ENCODE measurements around the gene SORCS1.

The SORCS1 gene

GRCh38 chr10:106757521-106757920, 407.0 kb downstream of the SORCS1 start:
- no peaks in the 10 kb centered on the region for H3K4me1 Mint-ChIP-seq (ENCODE audit: low read depth in 2 of 2)
- H3K36me3 Mint-ChIP-seq (ENCODE audit: insufficient read depth), result no peaks in the 10 kb centered on the region
- no peak overlapping the region for H3K27ac Mint-ChIP-seq
- no peak for DNase-seq
- no peak overlapping the region for H3K4me3 Mint-ChIP-seq
- peaks cover 0 to 7% of the 10 kb centered on the region in 2 donors for H3K9me3 Mint-ChIP-seq
- no peaks in the 10 kb centered on the region for H3K27me3 Mint-ChIP-seq
- ATAC-seq (replicated peaks), result no peak

DNA sequence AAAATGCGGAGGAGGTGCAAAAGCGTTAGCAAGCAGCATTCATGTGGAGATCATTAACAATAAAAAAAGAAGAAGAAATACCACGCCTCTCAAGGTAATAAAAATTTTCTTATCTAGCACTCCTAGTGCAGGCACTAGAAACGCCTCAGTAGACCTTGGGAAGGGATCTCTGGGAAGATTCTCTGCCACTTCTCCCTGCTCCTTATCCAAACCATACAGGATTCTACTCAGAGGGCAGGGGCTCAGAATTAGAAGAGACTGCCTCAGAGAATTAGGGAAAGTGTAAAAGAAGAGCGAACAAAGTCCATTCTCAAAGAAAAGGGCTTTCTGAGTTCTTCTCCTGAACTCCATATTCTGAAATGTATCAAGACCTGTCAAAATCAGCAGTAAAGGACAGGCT, 413.4 kb downstream of the SORCS1 start:
- Mint-ChIP-seq H3K4me1 (ENCODE audit: low read depth in 2 of 2) (no peaks in the 10 kb centered on the region), H3K27me3 (no peaks in the 10 kb centered on the region), H3K27ac (no peak overlapping the region), H3K36me3 (ENCODE audit: insufficient read depth) (no peaks in the 10 kb centered on the region), H3K4me3 (no peak overlapping the region), H3K9me3 (peaks cover 10 to 17% of the 10 kb centered on the region in 2 donors)
- no peak for DNase-seq
- no peak for ATAC-seq (replicated peaks)

DNA sequence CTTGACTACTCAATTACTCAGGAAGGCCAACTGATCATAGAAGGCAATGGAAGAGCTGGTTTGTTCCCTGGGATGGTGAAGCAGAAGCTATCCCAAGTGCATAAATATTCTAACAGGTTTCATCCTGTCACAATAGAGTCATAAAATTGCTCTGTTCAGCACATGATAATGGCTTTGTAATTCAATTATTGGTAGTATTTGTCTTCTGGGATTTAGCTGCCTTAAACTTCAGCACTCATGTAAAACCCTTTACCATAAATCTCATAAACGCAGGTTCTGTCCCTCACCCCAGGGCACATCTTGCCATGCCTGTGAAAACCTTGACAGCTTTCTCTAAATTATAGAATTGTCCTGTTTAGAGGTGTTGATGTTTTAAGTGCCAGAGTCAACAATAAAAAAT, 417.6 kb downstream of the SORCS1 start:
- ATAC-seq (replicated peaks) (no peak), DNase-seq (no peak)
- peaks cover 5 to 17% of the 10 kb centered on the region in 2 donors for H3K9me3 Mint-ChIP-seq
- H3K27me3 Mint-ChIP-seq, result no peaks in the 10 kb centered on the region
- no peaks in the 10 kb centered on the region for H3K36me3 Mint-ChIP-seq (ENCODE audit: insufficient read depth)
- no peak overlapping the region for H3K4me3 Mint-ChIP-seq
- no peaks in the 10 kb centered on the region for H3K4me1 Mint-ChIP-seq (ENCODE audit: low read depth in 2 of 2)
- no peak overlapping the region for H3K27ac Mint-ChIP-seq

- ATAC-seq (replicated peaks) (no peak), DNase-seq (no peak)
- Mint-ChIP-seq H3K9me3 (peaks cover 0 to 17% of the 10 kb centered on the region in 2 donors), H3K4me1 (ENCODE audit: low read depth in 2 of 2) (no peaks in the 10 kb centered on the region), H3K27me3 (no peaks in the 10 kb centered on the region), H3K4me3 (no peak overlapping the region), H3K36me3 (ENCODE audit: insufficient read depth) (no peaks in the 10 kb centered on the region), H3K27ac (no peak overlapping the region)
Observed at GRCh38 chr10:106741006-106741530, 423.4 kb downstream of the SORCS1 start.

- Mint-ChIP-seq H3K27me3 (no peaks in the 10 kb centered on the region), H3K36me3 (ENCODE audit: insufficient read depth) (no peaks in the 10 kb centered on the region)
- no peak for ATAC-seq (replicated peaks)
Observed at GRCh38 chr10:106740071-106740470, 424.4 kb downstream of the SORCS1 start.

GRCh38 chr10:106734220-106734619, 430.3 kb downstream of the SORCS1 start:
- no peaks in the 10 kb centered on the region for H3K36me3 Mint-ChIP-seq (ENCODE audit: insufficient read depth)

More at GRCh38 chr10:106740071-106740470, 424.4 kb downstream of the SORCS1 start:
- peaks cover 0 to 17% of the 10 kb centered on the region in 2 donors for H3K9me3 Mint-ChIP-seq
- no peak for DNase-seq
- no peak overlapping the region for H3K27ac Mint-ChIP-seq
- H3K4me1 Mint-ChIP-seq (ENCODE audit: low read depth in 2 of 2), result no peaks in the 10 kb centered on the region
- no peak overlapping the region for H3K4me3 Mint-ChIP-seq

GRCh38 chr10:106728232-106728631, 436.3 kb downstream of the SORCS1 start:
- Mint-ChIP-seq H3K36me3 (ENCODE audit: insufficient read depth) (no peaks in the 10 kb centered on the region), H3K27ac (no peak overlapping the region), H3K27me3 (no peaks in the 10 kb centered on the region), H3K4me3 (no peak overlapping the region), H3K9me3 (peaks cover 8 to 13% of the 10 kb centered on the region in 2 donors), H3K4me1 (ENCODE audit: low read depth in 2 of 2) (no peaks in the 10 kb centered on the region)
- ATAC-seq (replicated peaks) (no peak), DNase-seq (no peak)

More at GRCh38 chr10:106734220-106734619, 430.3 kb downstream of the SORCS1 start:
- ATAC-seq (replicated peaks), result no peak
- H3K27me3 Mint-ChIP-seq, result no peaks in the 10 kb centered on the region
- H3K9me3 Mint-ChIP-seq, result peaks cover 6 to 17% of the 10 kb centered on the region in 2 donors
- H3K27ac Mint-ChIP-seq, result no peak overlapping the region
- H3K4me1 Mint-ChIP-seq (ENCODE audit: low read depth in 2 of 2), result no peaks in the 10 kb centered on the region
- H3K4me3 Mint-ChIP-seq, result no peak overlapping the region
- DNase-seq, result no peak

DNA sequence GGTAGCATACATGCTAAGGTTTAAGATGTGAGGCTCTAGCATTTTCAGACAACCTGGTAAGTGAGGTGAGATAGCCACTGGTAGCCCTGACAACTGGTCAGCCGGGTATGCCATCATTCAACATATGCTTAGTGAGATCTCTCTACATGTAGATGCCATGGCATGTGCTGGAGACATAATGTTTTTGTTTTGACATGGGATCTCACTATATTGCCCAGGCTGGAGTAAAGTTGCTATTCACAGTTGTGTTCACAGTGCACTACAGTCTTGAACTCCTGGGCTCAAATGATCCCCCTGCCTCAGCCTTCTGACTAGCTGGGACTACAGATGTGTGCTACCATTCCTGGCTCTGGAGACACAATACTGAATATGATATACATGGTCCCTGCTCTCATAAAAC, 437.3 kb downstream of the SORCS1 start:
- no peak overlapping the region for H3K27ac Mint-ChIP-seq
- no peak overlapping the region for H3K4me3 Mint-ChIP-seq
- no peaks in the 10 kb centered on the region for H3K27me3 Mint-ChIP-seq
- ATAC-seq (replicated peaks) (no peak), DNase-seq (no peak)
- H3K36me3 Mint-ChIP-seq (ENCODE audit: insufficient read depth), result no peaks in the 10 kb centered on the region
- H3K4me1 Mint-ChIP-seq (ENCODE audit: low read depth in 2 of 2), result no peaks in the 10 kb centered on the region
- H3K9me3 Mint-ChIP-seq, result peaks cover 8 to 13% of the 10 kb centered on the region in 2 donors

DNA sequence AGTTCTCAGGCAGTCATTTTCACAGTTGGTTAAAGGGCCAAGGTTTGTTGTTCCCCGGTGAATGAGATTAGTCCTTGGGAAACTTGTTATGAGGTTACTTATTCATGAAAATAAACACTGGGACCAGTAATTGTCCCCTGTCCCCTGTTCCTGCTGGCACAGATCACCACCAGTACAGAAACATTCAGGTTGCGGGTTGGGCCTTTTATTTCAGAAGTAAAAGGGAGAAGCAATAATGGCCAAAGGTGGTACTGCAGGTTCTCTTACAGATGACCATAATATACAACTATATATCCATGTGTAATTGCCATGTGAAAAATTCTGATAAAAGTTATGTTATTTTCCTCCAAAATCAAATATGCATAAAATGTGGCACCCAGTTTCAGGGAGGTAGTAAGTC, 442.0 kb downstream of the SORCS1 start:
- no peak for ATAC-seq (replicated peaks)
- peaks cover 0 to 14% of the 10 kb centered on the region in 2 donors for H3K9me3 Mint-ChIP-seq
- H3K27me3 Mint-ChIP-seq, result no peaks in the 10 kb centered on the region
- H3K4me1 Mint-ChIP-seq (ENCODE audit: low read depth in 2 of 2), result no peaks in the 10 kb centered on the region
- H3K27ac Mint-ChIP-seq, result no peak overlapping the region
- DNase-seq, result no peak
- no peak overlapping the region for H3K4me3 Mint-ChIP-seq
- H3K36me3 Mint-ChIP-seq (ENCODE audit: insufficient read depth), result no peaks in the 10 kb centered on the region

GRCh38 chr10:106720683-106721082, 443.8 kb downstream of the SORCS1 start:
- ATAC-seq (replicated peaks) (no peak), DNase-seq (no peak)
- no peaks in the 10 kb centered on the region for H3K4me1 Mint-ChIP-seq (ENCODE audit: low read depth in 2 of 2)
- H3K36me3 Mint-ChIP-seq (ENCODE audit: insufficient read depth), result peaks cover 1% of the 10 kb centered on the region
- no peaks in the 10 kb centered on the region for H3K27me3 Mint-ChIP-seq
- H3K27ac Mint-ChIP-seq, result no peak overlapping the region
- no peak overlapping the region for H3K4me3 Mint-ChIP-seq
- H3K9me3 Mint-ChIP-seq, result peaks cover 0 to 17% of the 10 kb centered on the region in 2 donors

GRCh38 chr10:106716381-106716780, 448.1 kb downstream of the SORCS1 start:
- no peak overlapping the region for H3K4me3 Mint-ChIP-seq
- DNase-seq (no peak), ATAC-seq (replicated peaks) (no peak)
- H3K27me3 Mint-ChIP-seq, result no peaks in the 10 kb centered on the region
- H3K27ac Mint-ChIP-seq, result no peak overlapping the region
- H3K9me3 Mint-ChIP-seq, result peaks cover 0 to 23% of the 10 kb centered on the region in 2 donors
- no peaks in the 10 kb centered on the region for H3K4me1 Mint-ChIP-seq (ENCODE audit: low read depth in 2 of 2)
- peaks cover 3% of the 10 kb centered on the region for H3K36me3 Mint-ChIP-seq (ENCODE audit: insufficient read depth)

DNA sequence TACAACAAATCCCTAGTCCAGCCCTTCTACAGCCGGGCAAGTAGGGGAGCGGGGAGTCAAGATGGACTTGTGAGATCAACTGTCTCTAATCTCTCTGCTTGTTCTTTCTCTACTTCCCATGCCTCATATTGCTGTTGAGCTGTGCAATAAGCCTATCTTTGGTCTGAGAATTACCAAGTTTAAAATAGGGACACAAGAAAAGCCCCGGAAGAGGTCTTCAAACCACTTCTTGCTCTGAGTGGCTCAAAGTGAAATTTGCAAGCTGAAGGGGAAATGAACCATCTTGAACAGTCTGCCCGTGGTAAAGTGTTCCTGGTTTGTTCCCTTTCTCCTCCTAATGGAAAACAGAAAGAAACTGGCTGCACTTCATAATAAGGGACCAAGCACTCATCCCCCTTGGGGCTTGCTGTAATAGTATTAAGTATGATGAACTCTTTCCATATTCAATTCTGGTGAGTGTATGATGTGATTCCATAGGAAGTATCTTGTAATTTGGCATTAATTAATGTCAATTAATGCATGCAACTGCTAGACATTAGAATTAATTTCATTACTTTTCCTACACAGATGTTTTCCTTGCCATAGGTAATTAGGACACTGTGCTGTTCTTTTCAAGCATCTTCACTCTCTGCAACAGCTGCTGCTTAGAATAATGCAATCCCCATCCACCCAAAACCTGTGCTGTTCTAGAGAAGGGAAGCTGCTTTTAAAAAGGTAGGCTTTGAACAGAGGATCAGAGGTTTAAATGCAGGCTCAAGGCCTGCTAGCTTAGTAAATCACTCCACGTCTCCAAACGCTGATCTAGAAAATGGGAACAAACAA, 449.6 kb downstream of the SORCS1 start:
- Mint-ChIP-seq H3K27me3 (no peaks in the 10 kb centered on the region), H3K9me3 (peaks cover 0 to 18% of the 10 kb centered on the region in 2 donors), H3K27ac (no peak overlapping the region), H3K4me3 (no peak overlapping the region), H3K4me1 (ENCODE audit: low read depth in 2 of 2) (no peaks in the 10 kb centered on the region), H3K36me3 (ENCODE audit: insufficient read depth) (peaks cover 3% of the 10 kb centered on the region)
- no peak for ATAC-seq (replicated peaks)
- no peak for DNase-seq

- ATAC-seq (replicated peaks) (no peak), DNase-seq (no peak)
- Mint-ChIP-seq H3K27me3 (no peaks in the 10 kb centered on the region), H3K36me3 (ENCODE audit: insufficient read depth) (peaks cover 3% of the 10 kb centered on the region), H3K27ac (no peak overlapping the region), H3K4me1 (ENCODE audit: low read depth in 2 of 2) (no peaks in the 10 kb centered on the region), H3K4me3 (no peak overlapping the region), H3K9me3 (peaks cover 0 to 11% of the 10 kb centered on the region in 2 donors)
Observed at GRCh38 chr10:106713846-106714245, 450.7 kb downstream of the SORCS1 start.

DNA sequence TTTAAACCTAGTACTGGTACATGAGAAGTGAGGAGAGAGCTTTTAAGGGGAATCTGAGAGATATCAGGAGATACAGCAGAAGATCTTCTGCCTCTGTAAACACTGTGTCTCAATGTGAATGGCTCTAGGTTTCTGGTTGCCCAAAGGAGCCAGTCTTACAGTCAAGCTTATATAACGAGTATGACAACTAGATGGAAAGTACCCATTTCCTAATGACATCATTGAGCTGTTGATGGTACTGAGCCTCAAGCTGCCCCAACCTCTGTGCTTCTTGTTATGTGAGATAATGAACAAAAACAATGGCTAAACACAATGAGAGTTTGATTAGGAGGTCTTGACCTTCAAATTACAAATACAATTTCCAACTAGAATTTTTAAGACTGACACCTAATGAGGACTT, 451.5 kb downstream of the SORCS1 start:
- H3K4me1 Mint-ChIP-seq (ENCODE audit: low read depth in 2 of 2), result no peaks in the 10 kb centered on the region
- peaks cover 3% of the 10 kb centered on the region for H3K36me3 Mint-ChIP-seq (ENCODE audit: insufficient read depth)
- no peak overlapping the region for H3K4me3 Mint-ChIP-seq
- DNase-seq, result no peak
- no peaks in the 10 kb centered on the region for H3K27me3 Mint-ChIP-seq
- peaks cover 0 to 11% of the 10 kb centered on the region in 2 donors for H3K9me3 Mint-ChIP-seq
- H3K27ac Mint-ChIP-seq, result no peak overlapping the region
- no peak for ATAC-seq (replicated peaks)

All from effector memory CD8-positive, alpha-beta T cell (primary cell).